H1 (cell line): ENCODE data around the gene SLCO1C1. TPM values are rescaled to one million over a fixed set of nuclear protein-coding genes. Genes with fewer than 3 reads are reported as not detected.

Experiments used
- CTCF ChIA-PET: fragments of 300-600 bp; sonication (Branson Sonifier 250); formaldehyde crosslinking; loops from one replicate; lab custom pipeline; 2021; ENCODE audit not compliant: partially characterized antibody; lab: Charles Lee
- POLR2A ChIA-PET: fragments of 300-600 bp; sonication (Branson Sonifier 250); formaldehyde crosslinking; loops from one replicate; lab custom pipeline; 2021; ENCODE audit warnings: inconsistent platforms; ENCODE audit not compliant: partially characterized antibody; lab: Charles Lee
- DNase-seq, 2 experiments: peaks; one replicate each; pipeline versions ENCODE4 v3.0.0 to v3.0.0-alpha.2; 2010 to 2022; ENCODE audit warnings: low spot score in 2 of 2, low read depth in 1 of 2, mixed read lengths in 1 of 2
- FAIRE-seq: peaks from 2 replicates; lab custom pipeline; 2011; peaks lifted over from hg19 to GRCh38; lab: Jason Lieb, UNC
- H2AFZ ChIP-seq: 2 replicates; pipeline ENCODE4 v1.8.1; 2012; ENCODE audit warnings: low read length, inconsistent platforms
- H2AK5ac ChIP-seq: 2 replicates; pipeline ENCODE4 v1.6.1; 2013; ENCODE audit warnings: low read depth, low read length
- H2BK120ac ChIP-seq: replicated peaks from 2 replicates; pipeline ENCODE3; 2013; ENCODE audit warnings: low read depth, low read length, inconsistent platforms
- H2BK12ac ChIP-seq: 2 replicates; pipeline ENCODE4 v1.6.1; 2013; ENCODE audit warnings: low read depth, low read length
- H2BK15ac ChIP-seq: 2 replicates; pipeline ENCODE4 v1.6.1; 2013; ENCODE audit warnings: low read length
- H2BK20ac ChIP-seq: 2 replicates; pipeline ENCODE4 v1.6.1; 2013; ENCODE audit warnings: low read length
- H2BK5ac ChIP-seq: 2 replicates; pipeline ENCODE4 v1.6.1; 2013; ENCODE audit warnings: low read depth, low read length
- H3K14ac ChIP-seq: 2 replicates; pipeline ENCODE4 v1.6.1; 2013; ENCODE audit warnings: inconsistent platforms; ENCODE audit not compliant: insufficient read length
- H3K18ac ChIP-seq: 2 replicates; pipeline ENCODE4 v1.6.1; 2013; ENCODE audit warnings: low read length; ENCODE audit errors: extremely low read depth
- H3K23ac ChIP-seq: 2 replicates; pipeline ENCODE4 v1.6.1; 2013; ENCODE audit warnings: inconsistent platforms; ENCODE audit not compliant: insufficient read length
- H3K23me2 ChIP-seq: 2 replicates; pipeline ENCODE4 v1.6.1; 2013; ENCODE audit warnings: low read depth, low read length
- H3K27ac ChIP-seq: 2 replicates; pipeline ENCODE4 v1.6.1; 2011; ENCODE audit warnings: low read depth, low read length, inconsistent platforms
- H3K27me3 ChIP-seq, 4 experiments: replicated peaks in 1 of 4; 1 replicate in 1 of 4; 2 replicates in 3 of 4; pipeline versions ENCODE4 v1.6.1 to v1.8.1; 2011 to 2013; ENCODE audit warnings: low read length in 3 of 4, mild to moderate bottlenecking in 3 of 4, inconsistent platforms in 2 of 4, mixed read lengths in 2 of 4, moderate library complexity in 1 of 4; ENCODE audit not compliant: control insufficient read depth in 3 of 4, insufficient read depth in 3 of 4; ENCODE audit errors: extremely low read depth in 1 of 4
- H3K36me3 ChIP-seq, 4 experiments: 2 replicates each; pipeline versions ENCODE4 v1.6.1 to v1.8.1; 2011 to 2013; ENCODE audit warnings: mild to moderate bottlenecking in 4 of 4, low read length in 3 of 4, moderate library complexity in 2 of 4, control low read depth in 1 of 4, inconsistent platforms in 1 of 4; ENCODE audit not compliant: insufficient read depth in 4 of 4, control insufficient read depth in 2 of 4
- H3K4ac ChIP-seq: replicated peaks from 2 replicates; pipeline ENCODE3; 2013; ENCODE audit warnings: low read length, low read depth, mixed read lengths, inconsistent platforms; ENCODE audit not compliant: insufficient read length
- H3K4me1 ChIP-seq, 4 experiments: replicated peaks in 1 of 4; 1 replicate in 1 of 4; 2 replicates in 3 of 4; pipeline versions ENCODE4 v1.6.1 to v1.8.1; 2011 to 2013; ENCODE audit warnings: low read length in 3 of 4, inconsistent platforms in 2 of 4, mixed read lengths in 1 of 4; ENCODE audit not compliant: insufficient read depth in 4 of 4, control insufficient read depth in 3 of 4
- H3K4me2 ChIP-seq, 2 experiments: 2 replicates each; pipeline versions ENCODE4 v1.6.1 to v1.8.1; 2011 to 2013; ENCODE audit warnings: low read depth in 2 of 2, low read length in 2 of 2, control low read depth in 1 of 2, inconsistent platforms in 1 of 2, mild to moderate bottlenecking in 1 of 2; ENCODE audit not compliant: insufficient read depth in 1 of 2
- H3K4me3 ChIP-seq, 4 experiments: fragments of 200-600, 300-600 bp in 1 of 4; sonication (generic), shearing (Covaris generic), sonication (Bioruptor Twin) in 1 of 4; 2 replicates each; pipeline versions ENCODE4 v1.5.1 to v1.8.1; 2011 to 2016; ENCODE audit warnings: low read length in 4 of 4, low read depth in 3 of 4, control low read depth in 2 of 4, inconsistent platforms in 2 of 4, mild to moderate bottlenecking in 2 of 4, mixed read lengths in 1 of 4, moderate library complexity in 1 of 4; ENCODE audit not compliant: insufficient read depth in 2 of 4; ENCODE audit errors: extremely low read depth in 1 of 4
- H3K56ac ChIP-seq: replicated peaks from 2 replicates; pipeline ENCODE3; 2013; ENCODE audit warnings: low read depth, mild to moderate bottlenecking, mixed read lengths, low read length, inconsistent platforms; ENCODE audit not compliant: insufficient read length
- H3K79me1 ChIP-seq: 2 replicates; pipeline ENCODE4 v1.6.1; 2013; ENCODE audit warnings: low read depth, low read length, control low read depth
- H3K79me2 ChIP-seq, 2 experiments: 2 replicates each; pipeline versions ENCODE4 v1.6.1 to v1.8.1; 2012 to 2013; ENCODE audit warnings: low read length in 2 of 2, mild to moderate bottlenecking in 2 of 2, inconsistent platforms in 1 of 2; ENCODE audit not compliant: insufficient read depth in 2 of 2, control insufficient read depth in 1 of 2
- H3K9ac ChIP-seq, 4 experiments: replicated peaks in 1 of 4; 1 replicate in 1 of 4; 2 replicates in 3 of 4; pipeline versions ENCODE4 v1.6.1 to v1.8.1; 2011 to 2013; ENCODE audit warnings: low read depth in 3 of 4, low read length in 3 of 4, control low read depth in 2 of 4, mild to moderate bottlenecking in 2 of 4, moderate library complexity in 2 of 4, inconsistent platforms in 1 of 4; ENCODE audit errors: extremely low read depth in 1 of 4
- H3K9me3 ChIP-seq, 2 experiments: 2 replicates each; pipeline versions ENCODE4 v1.6.1 to v1.8.1; 2012 to 2013; ENCODE audit warnings: mild to moderate bottlenecking in 2 of 2, moderate library complexity in 2 of 2, control low read depth in 1 of 2, inconsistent platforms in 1 of 2, low read depth in 1 of 2, low read length in 1 of 2, mixed read lengths in 1 of 2; ENCODE audit not compliant: insufficient read depth in 2 of 2
- H4K20me1 ChIP-seq, 2 experiments: replicated peaks in 1 of 2; 2 replicates each; pipeline versions ENCODE3 to v1.8.1; 2011 to 2013; ENCODE audit warnings: inconsistent platforms in 2 of 2, low read length in 2 of 2, mild to moderate bottlenecking in 1 of 2; ENCODE audit not compliant: insufficient read depth in 2 of 2, control insufficient read depth in 1 of 2
- H4K5ac ChIP-seq: 2 replicates; pipeline ENCODE4 v1.6.1; 2013; ENCODE audit warnings: low read length, low read depth, mixed read lengths, inconsistent platforms; ENCODE audit not compliant: insufficient read length
- H4K8ac ChIP-seq: 2 replicates; pipeline ENCODE4 v1.8.0; 2013; ENCODE audit warnings: mild to moderate bottlenecking, moderate library complexity, low read length, inconsistent platforms; ENCODE audit not compliant: insufficient read depth; ENCODE audit errors: extremely low read depth
- H4K91ac ChIP-seq: replicated peaks from 2 replicates; pipeline ENCODE3; 2013; ENCODE audit warnings: low read length, mixed read lengths, inconsistent platforms; ENCODE audit not compliant: insufficient read length
- CBX5 ChIP-seq: fragments of 300-800, 300-1000 bp; sonication (generic); IDR thresholded peaks from 2 replicates; pipeline ENCODE4 v1.7.1; 2016; ENCODE audit warnings: antibody characterized with exemption, low read length, low read depth
- CHD1 ChIP-seq: IDR thresholded peaks from 2 replicates; pipeline ENCODE4 v1.6.1; 2012; ENCODE audit warnings: low read depth, low read length, improper control_type of control experiment
- EP300 ChIP-seq, 2 experiments: IDR thresholded peaks; 1 replicate in 1 of 2; 2 replicates in 1 of 2; pipeline ENCODE4 v1.6.1; 2011 to 2012; ENCODE audit warnings: low read depth in 2 of 2, low read length in 2 of 2, mild to moderate bottlenecking in 2 of 2, borderline replicate concordance in 1 of 2, inconsistent platforms in 1 of 2, moderate library complexity in 1 of 2
- GTF2F1 ChIP-seq: IDR thresholded peaks from 2 replicates; pipeline ENCODE4 v1.6.1; 2012; ENCODE audit warnings: low read depth, low read length, improper control_type of control experiment, borderline replicate concordance
- HDAC6 ChIP-seq: IDR thresholded peaks from one replicate; pipeline ENCODE4 v1.7.1; 2012; ENCODE audit warnings: low read depth, mild to moderate bottlenecking, inconsistent platforms, low read length, moderate library complexity
- JUND ChIP-seq: IDR thresholded peaks from 2 replicates; pipeline ENCODE4 v1.6.1; 2011; ENCODE audit warnings: mild to moderate bottlenecking, improper control_type of control experiment, low read length
- KDM4A ChIP-seq: IDR thresholded peaks from one replicate; pipeline ENCODE4 v1.7.1; 2012; ENCODE audit warnings: low read depth, mild to moderate bottlenecking, moderate library complexity, low read length, inconsistent platforms; ENCODE audit not compliant: severe bottlenecking
- RFX5 ChIP-seq: IDR thresholded peaks from 2 replicates; pipeline ENCODE4 v1.6.1; 2011; ENCODE audit warnings: low read depth, low read length, improper control_type of control experiment, borderline replicate concordance
- RNF2 ChIP-seq: fragments of 200-900, 300-1000 bp; sonication (generic); IDR thresholded peaks from 2 replicates; pipeline ENCODE4 v1.7.1; 2016; ENCODE audit warnings: borderline replicate concordance, low read depth, mild to moderate bottlenecking, antibody characterized with exemption, low read length; ENCODE audit not compliant: poor library complexity, severe bottlenecking; ENCODE audit errors: missing control alignments
- SP4 ChIP-seq: IDR thresholded peaks from 2 replicates; pipeline ENCODE4 v1.6.1; 2012; ENCODE audit warnings: low read length, inconsistent platforms
- TEAD4 ChIP-seq: IDR thresholded peaks from 2 replicates; pipeline ENCODE4 v1.6.1; 2012; ENCODE audit warnings: low read depth, low read length, inconsistent platforms, mixed read lengths
- WGBS, 2 experiments: shearing (Covaris generic) in 1 of 2; methylation state at CpG; one replicate each; pipeline versions ENCODE4 v1.1.6 to v1.1.7; 2013 to 2015; ENCODE audit warnings: low lambda C conversion rate in 2 of 2, mixed read lengths in 2 of 2, inconsistent platforms in 1 of 2, low coverage in 1 of 2, missing lambda C conversion rate in 1 of 2; ENCODE audit not compliant: insufficient replicate concordance in 2 of 2, insufficient coverage in 1 of 2, insufficient read length in 1 of 2; ENCODE audit errors: extremely low coverage in 1 of 2, missing lambda C conversion rate in 1 of 2; 5-methylcytosine and 5-hydroxymethylcytosine counted together
- polyA plus RNA-seq, 7 experiments: library from polyadenylated mRNA; depleted of rRNA in 3 of 7; stranded (reverse) in 5 of 7; unstranded in 2 of 7; fragments of >200 nt in 5 of 7; fragments of 200-250 nt in 2 of 7; gene quantifications; 1 replicate in 5 of 7; 2 replicates in 1 of 7; 4 replicates in 1 of 7; pipeline versions ENCODE4 v1.2.1 to v1.2.3, GENCODE V29; 2011 to 2013; ENCODE audit warnings: missing spikeins in 2 of 7, mixed read lengths in 2 of 7
- total RNA-seq: library from RNA; stranded (reverse); fragmentation: NEBNext Ultra II Directional; extraction: Animal tissue kit (Norgen Biotek cat#: 25700); gene quantifications from 2 replicates; pipeline ENCODE4 v1.2.1, GENCODE V29; 2021
- TF ChIP-seq, protein P1 (sequence below): IDR thresholded peaks from 2 replicates; pipeline ENCODE4 v1.6.1; 2012; ENCODE audit warnings: inconsistent platforms
- TF ChIP-seq, protein P2 (sequence below): IDR thresholded peaks from 2 replicates; pipeline ENCODE4 v1.6.1; 2011; ENCODE audit warnings: low read depth, mild to moderate bottlenecking, low read length; ENCODE audit not compliant: insufficient read depth

SLCO1C1 gene
- total and polyA plus RNA-seq, 2 of the 8 experiments (the other 6 are each of a cell fraction or from before 2014, with no cell fraction given): 0.18 to 0.74 TPM

DNA sequence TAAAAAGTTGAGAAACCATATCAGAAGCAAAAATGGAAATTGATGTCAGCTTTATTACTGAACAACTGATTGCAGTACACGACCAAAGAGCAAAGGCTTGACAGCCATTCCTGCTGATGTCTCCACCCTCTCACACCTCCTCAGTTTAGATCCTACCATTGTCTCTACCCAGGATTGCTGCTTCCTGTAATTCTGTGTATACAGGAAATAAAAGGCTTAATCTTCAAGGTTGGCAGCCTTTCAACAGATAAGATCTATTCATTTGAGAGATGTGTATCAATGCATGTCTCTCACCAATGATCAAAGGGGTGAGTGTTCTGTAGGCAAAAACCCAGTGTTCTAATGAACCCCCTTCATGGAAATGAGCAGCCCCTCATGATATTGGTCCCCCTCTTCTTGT, 27.0 kb downstream of the SLCO1C1 start:
- Histone ChIP-seq H3K27me3 (no peaks in the 10 kb centered on the region), H4K8ac (no peak overlapping the region), H2BK15ac (no peak overlapping the region), H3K56ac (no peak overlapping the region), H3K4me2 (no peak overlapping the region), H2BK20ac (no peak overlapping the region), H2AK5ac (no peak overlapping the region), H3K23ac (no peak overlapping the region), H4K20me1 (no peaks in the 10 kb centered on the region), H4K91ac (no peak overlapping the region), H3K4me1 (no peaks in the 10 kb centered on the region), H2BK12ac (no peak overlapping the region), H3K79me2 (no peaks in the 10 kb centered on the region), H3K27ac (no peak overlapping the region), H2BK5ac (no peak overlapping the region), H3K36me3 (no peaks in the 10 kb centered on the region), H2AFZ (no peak overlapping the region), H3K4me3 (no peak overlapping the region), H3K23me2 (no peaks in the 10 kb centered on the region), H3K9ac (no peak overlapping the region), H4K5ac (no peak overlapping the region), H3K18ac (no peak overlapping the region), H3K79me1 (no peaks in the 10 kb centered on the region), H3K4ac (no peak overlapping the region), H2BK120ac (no peak overlapping the region), H3K14ac (no peak overlapping the region), H3K9me3 (no peaks in the 10 kb centered on the region)
- FAIRE-seq (no peak), DNase-seq (no peak)
- WGBS, 2 experiments: 86% methylated on average over 1 of the region's 1 CpG; no CpG with 5 or more reads in 1 of the 2 experiments
- POLR2A ChIA-PET: no interaction called here
- CTCF ChIA-PET: interaction anchor here (0.6 to 1.3 kb wide), 2 partner anchors 10 to 798 kb away, joined by 3 to 4 read pairs; no protein-coding TSS in a partner anchor
- TF ChIP-seq CHD1 (no peak), HDAC6 (no peak), TEAD4 (no peak), KDM4A (no peak), SP4 (no peak), RFX5 (no peak), GTF2F1 (no peak), JUND (no peak), RNF2 (no peak), CBX5 (no peak), EP300 (IDR thresholded peaks at IDR 0.05; ENCODE audit: borderline replicate concordance in 1 of 2, low read depth in 2 of 2, low read length in 2 of 2) (no peak)
- TF ChIP-seq, protein P1, sequence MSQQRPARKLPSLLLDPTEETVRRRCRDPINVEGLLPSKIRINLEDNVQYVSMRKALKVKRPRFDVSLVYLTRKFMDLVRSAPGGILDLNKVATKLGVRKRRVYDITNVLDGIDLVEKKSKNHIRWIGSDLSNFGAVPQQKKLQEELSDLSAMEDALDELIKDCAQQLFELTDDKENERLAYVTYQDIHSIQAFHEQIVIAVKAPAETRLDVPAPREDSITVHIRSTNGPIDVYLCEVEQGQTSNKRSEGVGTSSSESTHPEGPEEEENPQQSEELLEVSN: no peak
- TF ChIP-seq, protein P2, sequence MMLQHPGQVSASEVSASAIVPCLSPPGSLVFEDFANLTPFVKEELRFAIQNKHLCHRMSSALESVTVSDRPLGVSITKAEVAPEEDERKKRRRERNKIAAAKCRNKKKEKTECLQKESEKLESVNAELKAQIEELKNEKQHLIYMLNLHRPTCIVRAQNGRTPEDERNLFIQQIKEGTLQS: no peak
